Vagina (tissue), 2 donors: ENCODE results near the gene RUVBL2.

Experiments used
- CTCF ChIP-seq, 3 experiments: fragments of 450-650 bp in 2 of 3; fragments of 200-600 bp in 1 of 3; sonication (generic) in 1 of 3; IDR thresholded peaks; one replicate each; pipeline ENCODE4 v1.5.1; 2017 to 2019; ENCODE audit warnings: antibody characterized with exemption in 3 of 3, mild to moderate bottlenecking in 2 of 3, moderate library complexity in 2 of 3
- POLR2AphosphoS5 ChIP-seq, 2 donors: sonication (generic); formaldehyde crosslinking; IDR thresholded peaks; one replicate each; pipeline ENCODE4 v1.9.0; 2017; ENCODE audit warnings: antibody characterized with exemption in 2 of 2, mild to moderate bottlenecking in 2 of 2, low read depth in 1 of 2; ENCODE audit not compliant: insufficient read depth in 1 of 2

GRCh38 chr19:48947258-48947542 lies 46.5 kb upstream of the RUVBL2 start:
- TF ChIP-seq CTCF (IDR thresholded peaks at IDR 0.05) (no peak), POLR2AphosphoS5 (IDR thresholded peaks at IDR 0.05; ENCODE audit: insufficient read depth in 1 of 2, low read depth in 1 of 2) (no peak)
